Measurements from ENCODE around the gene REXO5. TPM values are rescaled to one million over a fixed set of nuclear protein-coding genes. Genes with fewer than 3 reads are reported as not detected.

REXO5 gene
- total and polyA plus RNA-seq, 9 of the 15 experiments (the other 6 are each of a cell fraction or from before 2014, with no cell fraction given) = 10.5 to 45.1 (median 25.4) TPM

DNA sequence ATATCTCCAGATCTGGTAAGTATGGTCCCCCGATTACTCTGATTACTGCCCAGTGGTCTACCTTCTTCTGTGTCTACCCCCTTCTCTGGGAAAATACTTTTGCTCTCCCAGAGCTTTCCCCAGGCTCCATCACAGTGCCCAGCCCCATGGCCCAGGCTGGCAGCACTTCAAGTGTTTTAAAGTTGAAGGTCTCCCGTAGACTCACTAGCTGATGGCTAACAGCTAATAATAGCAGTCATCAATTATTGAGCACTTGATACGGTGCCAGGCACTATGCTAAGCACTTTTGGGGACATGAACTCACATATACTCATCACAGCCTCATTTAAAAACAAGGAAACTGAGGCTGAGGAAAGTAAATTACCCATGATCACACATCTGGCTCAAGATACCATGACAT is 60.5 kb downstream of the REXO5 start:
- no peak for DNase-seq (ENCODE audit: extremely low read depth in 1 of 4, low spot score in 3 of 4)
- H4K20me1 ChIP-seq (replicated peaks; ENCODE audit: control insufficient read depth, insufficient read depth, low read length) = peaks cover 16% of the 10 kb centered on the region; the same call in 1 of the 2 replicates
- no peaks in the 10 kb centered on the region for H3K27me3 ChIP-seq (ENCODE audit: control insufficient read depth in 2 of 2, insufficient read depth in 2 of 2, low read length in 2 of 2)
- 83% methylated on average over 3 of the region's 3 CpGs for WGBS (ENCODE audit: insufficient coverage, low coverage, missing lambda C conversion rate)
- no TSS peak for BruUV-seq (replicated peaks)
- no peak overlapping the region for H3K27ac ChIP-seq (ENCODE audit: extremely low read depth, low read depth, low read length)
- in situ Hi-C loops (cut with MboI) = no loop called here
- no peak overlapping the region; a peak in 1 of 4 replicates for H3K9ac ChIP-seq (ENCODE audit: insufficient read depth in 1 of 2, low read depth in 2 of 2, low read length in 2 of 2)
- intact Hi-C loops (cut with micrococcal nuclease) = no loop called here
- H3K4me2 ChIP-seq (ENCODE audit: insufficient read depth, low read length) = no peak overlapping the region
- H3K9me3 ChIP-seq (replicated peaks; ENCODE audit: control insufficient read depth, insufficient read depth, low read depth, low read length) = no peaks in the 10 kb centered on the region
- no peak for FAIRE-seq
- no peak for ATAC-seq
- H3K4me3 ChIP-seq = no peak overlapping the region
- CTCF ChIA-PET (ENCODE audit: low intra/inter-chr PET ratio) = no interaction called here
- H3K9me1 ChIP-seq (ENCODE audit: control insufficient read depth, insufficient read depth, low read length) = peaks cover 1% of the 10 kb centered on the region
- H3K4me1 ChIP-seq (replicated peaks in 1 of 2; ENCODE audit: control insufficient read depth in 2 of 2, insufficient read depth in 2 of 2, low read length in 2 of 2) = peaks cover 14 to 28% of the 10 kb centered on the region in 2 experiments
- no peaks in the 10 kb centered on the region for H3K36me3 ChIP-seq (ENCODE audit: control insufficient read depth, insufficient read depth, low read length)
- H3K79me2 ChIP-seq (ENCODE audit: control insufficient read depth, insufficient read depth, low read length) = peaks cover 8% of the 10 kb centered on the region; the same call in 1 of the 3 replicates
- H2AFZ ChIP-seq (ENCODE audit: low read depth, low read length) = no peak overlapping the region
- POLR2A ChIA-PET = interaction anchor here (0.7 to 1.7 kb wide), 7 partner anchors 9 to 52 kb away, joined by 3 to 10 read pairs (median 4); no protein-coding TSS in a partner anchor
- TF ChIP-seq, protein P1, sequence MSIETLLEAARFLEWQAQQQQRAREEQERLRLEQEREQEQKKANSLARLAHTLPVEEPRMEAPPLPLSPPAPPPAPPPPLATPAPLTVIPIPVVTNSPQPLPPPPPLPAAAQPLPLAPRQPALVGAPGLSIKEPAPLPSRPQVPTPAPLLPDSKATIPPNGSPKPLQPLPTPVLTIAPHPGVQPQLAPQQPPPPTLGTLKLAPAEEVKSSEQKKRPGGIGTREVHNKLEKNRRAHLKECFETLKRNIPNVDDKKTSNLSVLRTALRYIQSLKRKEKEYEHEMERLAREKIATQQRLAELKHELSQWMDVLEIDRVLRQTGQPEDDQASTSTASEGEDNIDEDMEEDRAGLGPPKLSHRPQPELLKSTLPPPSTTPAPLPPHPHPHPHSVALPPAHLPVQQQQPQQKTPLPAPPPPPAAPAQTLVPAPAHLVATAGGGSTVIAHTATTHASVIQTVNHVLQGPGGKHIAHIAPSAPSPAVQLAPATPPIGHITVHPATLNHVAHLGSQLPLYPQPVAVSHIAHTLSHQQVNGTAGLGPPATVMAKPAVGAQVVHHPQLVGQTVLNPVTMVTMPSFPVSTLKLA (conservative IDR thresholded peaks at IDR 0.05) = no peak
- TF ChIP-seq XRCC4 (IDR thresholded peaks at IDR 0.05; ENCODE audit: extremely low read depth, insufficient read depth, insufficient read length) (no peak), ZNF408 (CRISPR knock-in tag; IDR thresholded peaks at IDR 0.05; ENCODE audit: low read depth) (no peak), ZFX (CRISPR knock-in tag; IDR thresholded peaks at IDR 0.05) (no peak), ZNF3 (CRISPR knock-in tag; IDR thresholded peaks at IDR 0.05) (no peak), RFX5 (IDR thresholded peaks at IDR 0.05; ENCODE audit: low read depth, low read length) (no peak), HNRNPLL (IDR thresholded peaks at IDR 0.05; ENCODE audit: low read depth, low read length, poor library complexity, severe bottlenecking) (no peak), THAP12 (CRISPR knock-in tag; IDR thresholded peaks at IDR 0.05) (no peak), ZNF232 (CRISPR knock-in tag; IDR thresholded peaks at IDR 0.05) (no peak)
- TF ChIP-seq, protein P2, sequence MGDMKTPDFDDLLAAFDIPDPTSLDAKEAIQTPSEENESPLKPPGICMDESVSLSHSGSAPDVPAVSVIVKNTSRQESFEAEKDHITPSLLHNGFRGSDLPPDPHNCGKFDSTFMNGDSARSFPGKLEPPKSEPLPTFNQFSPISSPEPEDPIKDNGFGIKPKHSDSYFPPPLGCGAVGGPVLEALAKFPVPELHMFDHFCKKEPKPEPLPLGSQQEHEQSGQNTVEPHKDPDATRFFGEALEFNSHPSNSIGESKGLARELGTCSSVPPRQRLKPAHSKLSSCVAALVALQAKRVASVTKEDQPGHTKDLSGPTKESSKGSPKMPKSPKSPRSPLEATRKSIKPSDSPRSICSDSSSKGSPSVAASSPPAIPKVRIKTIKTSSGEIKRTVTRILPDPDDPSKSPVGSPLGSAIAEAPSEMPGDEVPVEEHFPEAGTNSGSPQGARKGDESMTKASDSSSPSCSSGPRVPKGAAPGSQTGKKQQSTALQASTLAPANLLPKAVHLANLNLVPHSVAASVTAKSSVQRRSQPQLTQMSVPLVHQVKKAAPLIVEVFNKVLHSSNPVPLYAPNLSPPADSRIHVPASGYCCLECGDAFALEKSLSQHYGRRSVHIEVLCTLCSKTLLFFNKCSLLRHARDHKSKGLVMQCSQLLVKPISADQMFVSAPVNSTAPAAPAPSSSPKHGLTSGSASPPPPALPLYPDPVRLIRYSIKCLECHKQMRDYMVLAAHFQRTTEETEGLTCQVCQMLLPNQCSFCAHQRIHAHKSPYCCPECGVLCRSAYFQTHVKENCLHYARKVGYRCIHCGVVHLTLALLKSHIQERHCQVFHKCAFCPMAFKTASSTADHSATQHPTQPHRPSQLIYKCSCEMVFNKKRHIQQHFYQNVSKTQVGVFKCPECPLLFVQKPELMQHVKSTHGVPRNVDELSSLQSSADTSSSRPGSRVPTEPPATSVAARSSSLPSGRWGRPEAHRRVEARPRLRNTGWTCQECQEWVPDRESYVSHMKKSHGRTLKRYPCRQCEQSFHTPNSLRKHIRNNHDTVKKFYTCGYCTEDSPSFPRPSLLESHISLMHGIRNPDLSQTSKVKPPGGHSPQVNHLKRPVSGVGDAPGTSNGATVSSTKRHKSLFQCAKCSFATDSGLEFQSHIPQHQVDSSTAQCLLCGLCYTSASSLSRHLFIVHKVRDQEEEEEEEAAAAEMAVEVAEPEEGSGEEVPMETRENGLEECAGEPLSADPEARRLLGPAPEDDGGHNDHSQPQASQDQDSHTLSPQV (IDR thresholded peaks at IDR 0.05) = no peak
- TF ChIP-seq, protein P3, sequence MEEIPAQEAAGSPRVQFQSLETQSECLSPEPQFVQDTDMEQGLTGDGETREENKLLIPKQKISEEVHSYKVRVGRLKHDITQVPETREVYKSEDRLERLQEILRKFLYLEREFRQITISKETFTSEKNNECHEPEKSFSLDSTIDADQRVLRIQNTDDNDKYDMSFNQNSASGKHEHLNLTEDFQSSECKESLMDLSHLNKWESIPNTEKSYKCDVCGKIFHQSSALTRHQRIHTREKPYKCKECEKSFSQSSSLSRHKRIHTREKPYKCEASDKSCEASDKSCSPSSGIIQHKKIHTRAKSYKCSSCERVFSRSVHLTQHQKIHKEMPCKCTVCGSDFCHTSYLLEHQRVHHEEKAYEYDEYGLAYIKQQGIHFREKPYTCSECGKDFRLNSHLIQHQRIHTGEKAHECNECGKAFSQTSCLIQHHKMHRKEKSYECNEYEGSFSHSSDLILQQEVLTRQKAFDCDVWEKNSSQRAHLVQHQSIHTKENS (CRISPR knock-in tag; IDR thresholded peaks at IDR 0.05) = no peak
